Thoracic aorta (tissue), 2 donors: ENCODE results near the gene SYNC. TPM values are rescaled to one million over a fixed set of nuclear protein-coding genes. Genes with fewer than 3 reads are reported as not detected.

Source experiments
- ATAC-seq: fragments of 150-250 bp; one replicate; pipeline ENCODE4 v1.8.0; 2017; ENCODE audit warnings: low read depth; ENCODE audit not compliant: insufficient number of reproducible peaks, low FRiP score
- DNase-seq: peaks from one replicate; pipeline ENCODE4 v3.0.0-alpha.2; 2020; ENCODE audit warnings: low spot score
- H3K27ac ChIP-seq, 2 donors: fragments of 200-600 bp; sonication (generic); 1 replicate in 1 of 2; 2 replicates in 1 of 2; pipeline ENCODE4 v1.5.1; 2016; ENCODE audit warnings: mild to moderate bottlenecking in 2 of 2, moderate library complexity in 2 of 2
- H3K27me3 ChIP-seq: fragments of 200-600 bp; sonication (generic); replicated peaks from 2 replicates; pipeline ENCODE4 v1.6.0; 2016; ENCODE audit warnings: mild to moderate bottlenecking; ENCODE audit not compliant: insufficient read depth
- H3K36me3 ChIP-seq: fragments of 200-600 bp; sonication (generic); one replicate; pipeline ENCODE4 v1.5.1; 2016
- H3K4me1 ChIP-seq, 2 donors: fragments of 200-600 bp; sonication (generic); 1 replicate in 1 of 2; 2 replicates in 1 of 2; pipeline versions ENCODE4 v1.5.1 to v1.6.0; 2016; ENCODE audit warnings: low read depth in 2 of 2, mild to moderate bottlenecking in 1 of 2; ENCODE audit not compliant: control insufficient read depth in 1 of 2
- H3K4me3 ChIP-seq: fragments of 200-600 bp; sonication (generic); 2 replicates; pipeline ENCODE4 v1.5.1; 2016; ENCODE audit warnings: mild to moderate bottlenecking
- H3K9me3 ChIP-seq: fragments of 200-600 bp; sonication (generic); 2 replicates; pipeline ENCODE4 v1.5.1; 2016
- total RNA-seq, 2 donors: library from RNA; depleted of rRNA; stranded (reverse); fragments of >200 nt; gene quantifications; one replicate each; pipeline versions ENCODE4 v1.1.0 to v1.2.3, GENCODE V29; 2016
- TF ChIP-seq, protein P1 (sequence below): fragments of 200-600 bp; sonication (generic); IDR thresholded peaks from one replicate; pipeline ENCODE4 v1.5.1; 2019; ENCODE audit warnings: antibody characterized with exemption

SYNC gene
- total RNA-seq, 2 donors from 2014 or later, result 71.5 to 119 TPM

DNA sequence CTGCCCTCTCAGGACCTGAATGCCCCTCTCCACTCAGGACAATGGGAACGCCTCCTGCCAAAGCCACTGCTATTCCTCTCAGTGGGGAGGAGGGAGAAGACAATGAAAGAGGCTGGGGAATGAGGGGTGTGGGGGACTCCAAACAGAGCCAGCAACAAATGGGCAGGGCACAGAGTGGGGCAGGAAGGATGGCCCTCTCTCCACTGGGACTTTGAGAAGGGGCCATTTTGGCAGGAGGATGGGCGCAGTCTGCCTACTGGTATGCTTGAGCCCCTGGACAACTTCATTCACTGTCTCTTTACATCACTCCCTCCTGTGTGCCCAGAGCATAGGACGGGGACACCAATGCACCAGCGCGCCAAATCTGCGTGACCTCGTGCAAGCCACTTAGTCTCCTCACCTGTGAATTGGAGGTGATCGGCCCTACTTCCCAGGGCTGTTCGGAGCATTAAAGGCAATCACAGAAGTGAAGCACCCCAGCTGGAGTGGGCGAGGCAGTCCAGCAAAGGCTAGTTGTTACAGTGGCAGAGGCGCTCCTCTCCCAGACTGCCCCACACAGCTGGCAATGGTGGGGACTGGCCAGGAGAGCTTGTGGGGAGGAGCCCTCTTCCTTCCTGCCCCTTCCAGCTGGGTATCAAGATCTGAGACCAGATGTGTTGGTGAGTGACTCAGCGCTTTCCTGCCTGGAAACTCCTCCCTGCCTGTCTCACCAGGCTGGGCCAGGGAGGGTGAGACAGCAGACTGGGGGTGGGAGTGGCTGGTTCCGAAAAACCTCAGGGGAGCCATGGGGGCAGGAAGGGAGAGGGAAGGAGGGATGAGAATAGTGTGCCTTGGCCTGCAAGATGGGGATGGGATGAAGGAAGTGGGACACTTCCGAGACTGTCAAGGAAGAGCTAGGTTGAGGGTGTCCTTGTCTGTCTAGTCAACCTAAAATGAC is 22.4 kb upstream of the SYNC start:
- TF ChIP-seq, protein P1, sequence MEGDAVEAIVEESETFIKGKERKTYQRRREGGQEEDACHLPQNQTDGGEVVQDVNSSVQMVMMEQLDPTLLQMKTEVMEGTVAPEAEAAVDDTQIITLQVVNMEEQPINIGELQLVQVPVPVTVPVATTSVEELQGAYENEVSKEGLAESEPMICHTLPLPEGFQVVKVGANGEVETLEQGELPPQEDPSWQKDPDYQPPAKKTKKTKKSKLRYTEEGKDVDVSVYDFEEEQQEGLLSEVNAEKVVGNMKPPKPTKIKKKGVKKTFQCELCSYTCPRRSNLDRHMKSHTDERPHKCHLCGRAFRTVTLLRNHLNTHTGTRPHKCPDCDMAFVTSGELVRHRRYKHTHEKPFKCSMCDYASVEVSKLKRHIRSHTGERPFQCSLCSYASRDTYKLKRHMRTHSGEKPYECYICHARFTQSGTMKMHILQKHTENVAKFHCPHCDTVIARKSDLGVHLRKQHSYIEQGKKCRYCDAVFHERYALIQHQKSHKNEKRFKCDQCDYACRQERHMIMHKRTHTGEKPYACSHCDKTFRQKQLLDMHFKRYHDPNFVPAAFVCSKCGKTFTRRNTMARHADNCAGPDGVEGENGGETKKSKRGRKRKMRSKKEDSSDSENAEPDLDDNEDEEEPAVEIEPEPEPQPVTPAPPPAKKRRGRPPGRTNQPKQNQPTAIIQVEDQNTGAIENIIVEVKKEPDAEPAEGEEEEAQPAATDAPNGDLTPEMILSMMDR, result no peak
- Histone ChIP-seq H3K36me3 (no peaks in the 10 kb centered on the region), H3K4me1 (peaks cover 5 to 10% of the 10 kb centered on the region in 2 donors), H3K27me3 (no peaks in the 10 kb centered on the region), H3K27ac (no peak overlapping the region), H3K9me3 (no peaks in the 10 kb centered on the region), H3K4me3 (no peak overlapping the region)
- ATAC-seq (peak; percentile 64), DNase-seq (peak; percentile 23)

DNA sequence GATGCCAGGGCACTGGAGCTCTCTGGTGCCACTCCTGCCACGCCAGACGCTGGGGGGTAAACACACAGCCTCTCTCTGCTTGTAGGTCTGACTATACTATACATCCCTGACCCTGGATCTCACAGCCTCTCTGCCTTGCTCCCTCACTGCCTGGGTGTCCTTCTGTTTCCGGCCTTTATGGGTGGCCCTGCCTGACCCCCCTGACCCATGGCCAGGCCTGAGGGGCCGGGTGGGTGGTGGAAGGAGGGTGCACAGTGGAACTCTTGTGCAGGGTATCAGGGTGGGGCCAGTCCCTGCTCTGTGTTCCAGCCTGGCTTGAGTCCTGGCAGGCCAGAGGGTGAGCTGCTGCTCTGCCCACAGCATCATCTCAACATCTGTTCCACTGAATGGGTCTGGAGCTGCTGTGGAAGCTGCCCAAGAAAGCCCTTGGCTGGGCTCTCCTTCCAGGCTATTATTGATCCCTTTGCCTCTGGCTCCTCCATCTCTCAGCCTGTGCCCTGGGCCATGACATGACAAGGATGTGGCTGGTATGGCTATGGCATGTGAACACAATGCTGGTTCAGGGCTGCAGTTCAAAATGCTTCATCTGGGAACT is 17.2 kb upstream of the SYNC start:
- Histone ChIP-seq H3K4me3 (no peak overlapping the region), H3K27ac (no peak overlapping the region), H3K36me3 (no peaks in the 10 kb centered on the region), H3K27me3 (no peaks in the 10 kb centered on the region), H3K4me1 (peaks cover under 1% of the 10 kb centered on the region in 2 donors), H3K9me3 (no peaks in the 10 kb centered on the region)
- TF ChIP-seq, protein P1, result no peak
- ATAC-seq (no peak), DNase-seq (no peak)

DNA sequence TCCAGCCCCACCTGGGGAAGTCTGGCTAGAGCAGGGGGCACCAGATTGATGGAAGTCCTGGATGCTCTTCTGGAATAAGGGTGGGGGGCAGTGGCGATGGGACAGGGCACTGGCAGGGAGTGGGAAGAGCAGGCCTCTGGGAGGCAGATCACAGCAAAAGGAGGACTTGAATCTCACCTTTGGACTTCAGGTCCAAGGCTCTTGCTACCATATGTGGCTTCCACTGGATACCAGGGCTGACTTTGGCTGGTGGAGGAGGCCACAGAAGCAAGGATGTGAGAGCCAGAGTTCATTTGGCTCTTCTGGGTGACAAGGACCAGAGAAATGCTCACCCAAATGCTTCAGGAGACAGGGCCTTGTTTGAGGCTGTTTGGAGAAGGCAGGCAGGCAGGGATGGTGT is 16.0 kb upstream of the SYNC start:
- H3K27ac ChIP-seq, result no peak overlapping the region
- no peak for ATAC-seq
- H3K27me3 ChIP-seq, result no peaks in the 10 kb centered on the region
- H3K4me1 ChIP-seq, result no peaks in the 10 kb centered on the region
- H3K36me3 ChIP-seq, result no peaks in the 10 kb centered on the region
- no peaks in the 10 kb centered on the region for H3K9me3 ChIP-seq
- no peak overlapping the region for H3K4me3 ChIP-seq
- TF ChIP-seq, protein P1, result no peak
- no peak for DNase-seq

DNA sequence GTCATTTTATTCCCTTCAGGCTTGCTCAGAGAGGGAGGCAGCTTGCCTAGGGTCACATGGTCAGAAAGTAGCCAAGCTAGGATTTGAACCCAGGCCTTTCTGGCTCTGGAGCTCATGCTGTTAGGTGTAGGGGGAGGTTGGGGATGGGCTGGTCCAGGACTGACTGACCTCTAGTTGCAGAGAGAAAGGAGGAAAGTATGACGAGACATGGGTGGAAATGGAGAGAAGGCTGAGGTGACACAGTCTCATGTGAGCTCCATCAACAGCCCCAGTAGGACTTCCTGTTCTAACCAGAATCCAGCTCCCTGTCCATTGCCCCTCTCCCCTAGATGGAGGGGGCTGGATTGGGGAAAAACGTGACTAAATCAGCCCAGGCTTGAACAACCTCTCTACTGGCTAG is 15.5 kb upstream of the SYNC start:
- DNase-seq (no peak), ATAC-seq (no peak)
- Histone ChIP-seq H3K36me3 (no peaks in the 10 kb centered on the region), H3K27ac (no peak overlapping the region), H3K9me3 (no peaks in the 10 kb centered on the region), H3K4me1 (no peaks in the 10 kb centered on the region), H3K4me3 (no peak overlapping the region), H3K27me3 (no peaks in the 10 kb centered on the region)
- TF ChIP-seq, protein P1, result no peak

DNA sequence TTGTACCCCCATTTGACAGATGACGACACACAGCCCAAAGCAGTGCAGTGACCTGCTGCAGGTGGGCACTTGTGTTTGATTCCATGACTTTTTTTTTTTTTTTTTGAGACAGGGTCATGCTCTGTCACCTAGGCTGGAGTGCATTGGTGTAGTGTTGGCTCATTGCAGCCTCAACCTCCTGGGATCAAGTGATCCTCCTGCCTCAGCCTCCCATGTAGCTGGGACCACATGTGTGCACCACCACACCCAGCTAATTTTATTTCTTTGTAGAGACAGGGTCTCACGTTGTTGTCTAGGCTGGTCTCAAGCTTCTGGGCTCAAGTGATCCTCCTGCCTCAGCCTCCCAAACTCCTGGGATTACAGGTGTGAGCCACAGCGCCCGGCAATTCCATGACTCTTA is 14.9 kb upstream of the SYNC start:
- Histone ChIP-seq H3K36me3 (no peaks in the 10 kb centered on the region), H3K27ac (no peak overlapping the region), H3K4me1 (no peaks in the 10 kb centered on the region), H3K4me3 (no peak overlapping the region), H3K9me3 (no peaks in the 10 kb centered on the region), H3K27me3 (no peaks in the 10 kb centered on the region)
- TF ChIP-seq, protein P1, result no peak
- ATAC-seq, result no peak
- no peak for DNase-seq
